ENCODE measurements around the gene RDH12.
"Not testable (repeated sequence)": the region's sequence is repeated elsewhere in the genome, so short reads cannot be mapped to it uniquely, and the experiment has no call there.

RDH12 gene

GRCh38 chr14:67705211-67705610 lies 3.5 kb downstream of the RDH12 start:
- DNase-seq = no peak

GRCh38 chr14:67709346-67709745 lies 7.7 kb downstream of the RDH12 start:
- DNase-seq = not testable (repeated sequence)

GRCh38 chr14:67709796-67710195 lies 8.1 kb downstream of the RDH12 start:
- not testable (repeated sequence) for DNase-seq

GRCh38 chr14:67710209-67710608 lies 8.5 kb downstream of the RDH12 start:
- DNase-seq = no peak

GRCh38 chr14:67717048-67717447 lies 15.4 kb downstream of the RDH12 start:
- no peak for DNase-seq

GRCh38 chr14:67718265-67718664 lies 16.6 kb downstream of the RDH12 start:
- DNase-seq = no peak

- not testable (repeated sequence) for DNase-seq
Observed at GRCh38 chr14:67719385-67719784, 17.7 kb downstream of the RDH12 start.

- DNase-seq = no peak
Observed at GRCh38 chr14:67719866-67720265, 18.2 kb downstream of the RDH12 start.

GRCh38 chr14:67721875-67722274 lies 20.2 kb downstream of the RDH12 start:
- DNase-seq = no peak

- DNase-seq = no peak
Observed at GRCh38 chr14:67722293-67722692, 20.6 kb downstream of the RDH12 start.

- no peak for DNase-seq
Observed at GRCh38 chr14:67725171-67725570, 23.5 kb downstream of the RDH12 start.

GRCh38 chr14:67727361-67727760 lies 25.7 kb downstream of the RDH12 start:
- DNase-seq = no peak

- no peak for DNase-seq
Observed at GRCh38 chr14:67728258-67728657, 26.6 kb downstream of the RDH12 start.

- no peak for DNase-seq
Observed at GRCh38 chr14:67729072-67729885, 27.6 kb downstream of the RDH12 start.

- no peak for DNase-seq
Observed at GRCh38 chr14:67733616-67734015, 31.9 kb downstream of the RDH12 start.

- DNase-seq = no peak
Observed at GRCh38 chr14:67734675-67735074, 33.0 kb downstream of the RDH12 start.

- no peak for DNase-seq
Observed at GRCh38 chr14:67735336-67736147, 33.9 kb downstream of the RDH12 start.

- no peak for DNase-seq
Observed at GRCh38 chr14:67736771-67737170, 35.1 kb downstream of the RDH12 start.

GRCh38 chr14:67738740-67739504 lies 37.2 kb downstream of the RDH12 start:
- DNase-seq = peak; percentile 58

- DNase-seq = no peak
Observed at GRCh38 chr14:67744046-67744445, 42.4 kb downstream of the RDH12 start.

GRCh38 chr14:67746927-67747326 lies 45.2 kb downstream of the RDH12 start:
- peak; percentile 5 for DNase-seq

GRCh38 chr14:67748312-67748711 lies 46.6 kb downstream of the RDH12 start:
- DNase-seq = no peak

GRCh38 chr14:67749341-67750084 lies 47.8 kb downstream of the RDH12 start:
- DNase-seq = no peak

Data from inflammatory macrophage treated with lipopolysaccharide for 4 hours (primary cell).